ENCODE data around the gene COL27A1. TPM values are rescaled to one million over a fixed set of nuclear protein-coding genes. Genes with fewer than 3 reads are reported as not detected.

Gene COL27A1
- polyA plus RNA-seq, 1 of the 3 experiments (the other 2 are of a cell fraction): 8.7 TPM

DNA sequence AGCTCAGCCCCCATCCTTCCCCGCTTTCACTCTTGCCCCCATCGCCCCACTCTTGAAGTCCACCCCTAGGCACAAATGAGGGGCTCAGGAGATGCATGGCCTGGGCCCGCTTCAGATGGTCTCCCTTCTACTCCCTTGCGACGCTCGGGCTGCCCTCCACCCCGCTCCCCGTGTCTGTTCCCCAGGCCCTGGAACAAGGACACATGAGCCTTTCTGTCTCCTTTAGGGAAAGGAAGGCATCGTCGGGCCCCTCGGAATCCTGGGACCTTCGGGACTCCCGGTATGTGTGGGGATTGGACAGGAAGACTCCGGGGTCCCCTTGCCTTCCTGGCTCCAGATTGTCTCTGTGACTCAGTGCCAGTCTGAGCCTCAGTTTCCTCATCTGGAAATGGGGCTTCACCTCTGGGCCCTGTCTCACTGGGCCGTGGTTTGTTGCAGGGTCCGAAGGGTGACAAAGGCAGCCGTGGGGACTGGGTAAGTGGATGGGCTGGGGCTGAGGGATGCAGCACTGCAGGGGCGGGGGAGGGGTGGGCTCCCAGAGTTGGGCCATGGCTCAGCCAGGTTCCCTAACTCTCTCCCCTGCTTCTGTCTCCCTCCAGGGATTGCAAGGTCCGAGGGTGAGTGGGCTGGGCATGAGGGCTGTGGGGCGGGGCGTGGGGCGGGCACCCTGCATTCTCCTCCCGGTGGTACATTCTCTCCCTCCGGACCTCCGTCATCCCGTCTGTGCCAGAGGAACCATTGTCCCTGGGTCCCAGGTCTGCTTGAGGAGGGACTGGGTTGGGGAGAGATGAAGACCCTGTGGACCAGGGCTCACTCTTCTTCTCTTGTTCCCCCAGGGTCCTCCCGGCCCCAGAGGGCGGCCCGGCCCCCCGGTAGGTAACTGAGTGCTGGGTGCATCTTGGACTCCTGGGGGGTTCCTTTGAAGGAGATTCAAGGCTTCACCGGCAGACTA is 145.8 kb downstream of the COL27A1 start:
- no peak for DNase-seq
- Histone ChIP-seq H3K79me2 (ENCODE audit: insufficient read depth) (no peaks in the 10 kb centered on the region), H3K27me3 (ENCODE audit: insufficient read depth) (no peaks in the 10 kb centered on the region), H3K4me3 (ENCODE audit: low read depth in 2 of 2, low read length in 1 of 2) (no peak overlapping the region), H3K4me2 (no peak overlapping the region), H3F3A (replicated peaks; ENCODE audit: insufficient read depth) (peaks cover 9% of the 10 kb centered on the region), H2AFZ (ENCODE audit: low read depth) (no peak overlapping the region), H3K36me3 (replicated peaks in 1 of 2; ENCODE audit: control insufficient read depth in 1 of 2, insufficient read depth in 2 of 2, low read length in 1 of 2) (peaks cover 0 to 30% of the 10 kb centered on the region in 2 experiments), H3K9me2 (no peaks in the 10 kb centered on the region), H3K4me1 (ENCODE audit: control insufficient read depth in 1 of 2, insufficient read depth in 2 of 2, low read depth in 1 of 2, low read length in 1 of 2) (peaks cover 0 to 5% of the 10 kb centered on the region in 2 experiments; a peak in 1 of 4 replicates), H3K9me3 (no peaks in the 10 kb centered on the region), H4K20me1 (ENCODE audit: insufficient read depth) (no peaks in the 10 kb centered on the region), H3K27ac (ENCODE audit: low read depth in 2 of 2, low read length in 1 of 2) (no peak overlapping the region), H3K9ac (no peak overlapping the region)
- ChIA-PET POLR2A (no interaction called here), CTCF (interaction anchor here (1.0 to 17.8 kb wide), 5 partner anchors 10 to 218 kb away, joined by 3 to 269 read pairs (median 22); no protein-coding TSS in a partner anchor)
- WGBS (ENCODE audit: low lambda C conversion rate): 95% methylated on average over 17 of the region's 31 CpGs
- TF ChIP-seq, protein P1, sequence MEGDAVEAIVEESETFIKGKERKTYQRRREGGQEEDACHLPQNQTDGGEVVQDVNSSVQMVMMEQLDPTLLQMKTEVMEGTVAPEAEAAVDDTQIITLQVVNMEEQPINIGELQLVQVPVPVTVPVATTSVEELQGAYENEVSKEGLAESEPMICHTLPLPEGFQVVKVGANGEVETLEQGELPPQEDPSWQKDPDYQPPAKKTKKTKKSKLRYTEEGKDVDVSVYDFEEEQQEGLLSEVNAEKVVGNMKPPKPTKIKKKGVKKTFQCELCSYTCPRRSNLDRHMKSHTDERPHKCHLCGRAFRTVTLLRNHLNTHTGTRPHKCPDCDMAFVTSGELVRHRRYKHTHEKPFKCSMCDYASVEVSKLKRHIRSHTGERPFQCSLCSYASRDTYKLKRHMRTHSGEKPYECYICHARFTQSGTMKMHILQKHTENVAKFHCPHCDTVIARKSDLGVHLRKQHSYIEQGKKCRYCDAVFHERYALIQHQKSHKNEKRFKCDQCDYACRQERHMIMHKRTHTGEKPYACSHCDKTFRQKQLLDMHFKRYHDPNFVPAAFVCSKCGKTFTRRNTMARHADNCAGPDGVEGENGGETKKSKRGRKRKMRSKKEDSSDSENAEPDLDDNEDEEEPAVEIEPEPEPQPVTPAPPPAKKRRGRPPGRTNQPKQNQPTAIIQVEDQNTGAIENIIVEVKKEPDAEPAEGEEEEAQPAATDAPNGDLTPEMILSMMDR (IDR thresholded peaks at IDR 0.05): no peak
- TF ChIP-seq EZH2phosphoT487 (IDR thresholded peaks at IDR 0.05; ENCODE audit: borderline replicate concordance, low read depth) (no peak), EP300 (IDR thresholded peaks at IDR 0.05; ENCODE audit: borderline replicate concordance in 1 of 2, low read depth in 1 of 2, low read length in 1 of 2) (no peak), CHD2 (IDR thresholded peaks at IDR 0.05; ENCODE audit: low read length, partially characterized antibody) (no peak), TAF1 (IDR thresholded peaks at IDR 0.05; ENCODE audit: borderline replicate concordance, low read depth, low read length) (no peak), RXRA (IDR thresholded peaks at IDR 0.05; ENCODE audit: borderline replicate concordance, low read depth) (no peak), TCF12 (IDR thresholded peaks at IDR 0.05) (no peak), SIN3A (IDR thresholded peaks at IDR 0.05; ENCODE audit: borderline replicate concordance, low read depth, low read length) (no peak), ELF1 (IDR thresholded peaks at IDR 0.05) (no peak), GATA2 (CRISPR knock-in tag; IDR thresholded peaks at IDR 0.05) (no peak), FOXJ3 (CRISPR knock-in tag; IDR thresholded peaks at IDR 0.05) (no peak), JUND (IDR thresholded peaks at IDR 0.05) (no peak), MEF2A (IDR thresholded peaks at IDR 0.05; ENCODE audit: borderline replicate concordance, low read depth) (no peak), YY1 (IDR thresholded peaks at IDR 0.05; ENCODE audit: low read depth) (no peak)
- TF ChIP-seq, protein P2, sequence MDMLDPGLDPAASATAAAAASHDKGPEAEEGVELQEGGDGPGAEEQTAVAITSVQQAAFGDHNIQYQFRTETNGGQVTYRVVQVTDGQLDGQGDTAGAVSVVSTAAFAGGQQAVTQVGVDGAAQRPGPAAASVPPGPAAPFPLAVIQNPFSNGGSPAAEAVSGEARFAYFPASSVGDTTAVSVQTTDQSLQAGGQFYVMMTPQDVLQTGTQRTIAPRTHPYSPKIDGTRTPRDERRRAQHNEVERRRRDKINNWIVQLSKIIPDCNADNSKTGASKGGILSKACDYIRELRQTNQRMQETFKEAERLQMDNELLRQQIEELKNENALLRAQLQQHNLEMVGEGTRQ (IDR thresholded peaks at IDR 0.05; ENCODE audit: borderline replicate concordance, low read depth, low read length): no peak
- TF ChIP-seq, protein P3, sequence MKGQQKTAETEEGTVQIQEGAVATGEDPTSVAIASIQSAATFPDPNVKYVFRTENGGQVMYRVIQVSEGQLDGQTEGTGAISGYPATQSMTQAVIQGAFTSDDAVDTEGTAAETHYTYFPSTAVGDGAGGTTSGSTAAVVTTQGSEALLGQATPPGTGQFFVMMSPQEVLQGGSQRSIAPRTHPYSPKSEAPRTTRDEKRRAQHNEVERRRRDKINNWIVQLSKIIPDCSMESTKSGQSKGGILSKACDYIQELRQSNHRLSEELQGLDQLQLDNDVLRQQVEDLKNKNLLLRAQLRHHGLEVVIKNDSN (IDR thresholded peaks at IDR 0.05; ENCODE audit: borderline replicate concordance, low read depth): no peak
- TF ChIP-seq, protein P4, sequence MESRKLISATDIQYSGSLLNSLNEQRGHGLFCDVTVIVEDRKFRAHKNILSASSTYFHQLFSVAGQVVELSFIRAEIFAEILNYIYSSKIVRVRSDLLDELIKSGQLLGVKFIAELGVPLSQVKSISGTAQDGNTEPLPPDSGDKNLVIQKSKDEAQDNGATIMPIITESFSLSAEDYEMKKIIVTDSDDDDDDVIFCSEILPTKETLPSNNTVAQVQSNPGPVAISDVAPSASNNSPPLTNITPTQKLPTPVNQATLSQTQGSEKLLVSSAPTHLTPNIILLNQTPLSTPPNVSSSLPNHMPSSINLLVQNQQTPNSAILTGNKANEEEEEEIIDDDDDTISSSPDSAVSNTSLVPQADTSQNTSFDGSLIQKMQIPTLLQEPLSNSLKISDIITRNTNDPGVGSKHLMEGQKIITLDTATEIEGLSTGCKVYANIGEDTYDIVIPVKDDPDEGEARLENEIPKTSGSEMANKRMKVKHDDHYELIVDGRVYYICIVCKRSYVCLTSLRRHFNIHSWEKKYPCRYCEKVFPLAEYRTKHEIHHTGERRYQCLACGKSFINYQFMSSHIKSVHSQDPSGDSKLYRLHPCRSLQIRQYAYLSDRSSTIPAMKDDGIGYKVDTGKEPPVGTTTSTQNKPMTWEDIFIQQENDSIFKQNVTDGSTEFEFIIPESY (IDR thresholded peaks at IDR 0.05; ENCODE audit: borderline replicate concordance, low read depth): no peak
